PFSK-1 (cell line): ENCODE results near the gene ZNF559.

Experiments
- FOXP2 ChIP-seq: optimal IDR thresholded peaks from 2 replicates; pipeline ENCODE3; 2011; ENCODE audit warnings: borderline replicate concordance, control low read depth, inconsistent platforms; ENCODE audit not compliant: insufficient read depth; ENCODE audit errors: extremely low read length, extremely low read depth
- POLR2AphosphoS5 ChIP-seq: IDR thresholded peaks from 2 replicates; pipeline ENCODE4 v1.6.1; 2012; ENCODE audit warnings: low read depth, mild to moderate bottlenecking, control low read depth, low read length, moderate library complexity
- REST ChIP-seq, 2 experiments: IDR thresholded peaks; 2 replicates each; pipeline versions ENCODE4 v1.6.1 to v1.8.0; 2011 to 2012; ENCODE audit warnings: low read depth in 2 of 2, low read length in 2 of 2, control low read depth in 1 of 2, inconsistent platforms in 1 of 2, mild to moderate bottlenecking in 1 of 2, moderate library complexity in 1 of 2; ENCODE audit not compliant: insufficient read depth in 1 of 2
- SIN3A ChIP-seq: IDR thresholded peaks from 2 replicates; pipeline ENCODE4 v1.6.1; 2012; ENCODE audit warnings: mild to moderate bottlenecking, low read length, moderate library complexity, borderline replicate concordance; ENCODE audit not compliant: insufficient read depth
- TAF1 ChIP-seq: IDR thresholded peaks from 2 replicates; pipeline ENCODE4 v1.6.1; 2012; ENCODE audit warnings: low read length, control low read depth, borderline replicate concordance; ENCODE audit not compliant: insufficient read depth

The ZNF559 gene

DNA sequence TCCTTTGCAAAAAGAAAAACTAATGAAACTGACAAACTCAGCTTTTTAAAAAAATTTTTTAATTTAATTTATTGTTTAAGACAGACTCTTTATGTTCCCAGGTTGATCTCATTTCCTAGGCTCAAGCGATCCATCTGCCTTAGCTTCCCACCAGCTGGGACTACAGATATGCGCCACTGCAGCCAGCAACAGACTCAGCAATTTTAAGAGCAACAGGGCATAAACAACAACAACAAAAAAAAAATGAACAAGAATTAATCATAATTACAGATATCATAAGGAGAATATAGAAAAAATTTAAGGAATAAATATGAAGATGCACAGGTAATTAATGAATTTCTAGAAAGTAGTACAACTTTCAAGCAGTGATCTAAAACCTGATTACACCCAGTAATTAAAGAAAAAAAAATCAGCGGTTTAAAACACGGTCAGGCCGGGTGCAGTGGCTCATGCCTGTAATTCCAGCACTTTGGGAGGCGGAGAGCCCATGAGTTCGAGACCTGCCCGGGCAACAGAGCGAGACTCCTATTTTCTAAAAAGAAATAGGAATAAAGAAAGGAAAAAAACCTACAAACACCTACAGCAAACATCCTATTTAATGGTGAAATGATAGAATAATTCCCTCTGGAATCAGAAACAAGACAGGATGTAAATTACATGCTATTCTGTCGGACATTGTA, 15.7 kb upstream of the ZNF559 start:
- TF ChIP-seq FOXP2 (no peak), SIN3A (no peak), POLR2AphosphoS5 (no peak), TAF1 (no peak), REST (IDR thresholded peaks at IDR 0.05; ENCODE audit: insufficient read depth in 1 of 2, low read depth in 2 of 2, low read length in 2 of 2) (no peak)

DNA sequence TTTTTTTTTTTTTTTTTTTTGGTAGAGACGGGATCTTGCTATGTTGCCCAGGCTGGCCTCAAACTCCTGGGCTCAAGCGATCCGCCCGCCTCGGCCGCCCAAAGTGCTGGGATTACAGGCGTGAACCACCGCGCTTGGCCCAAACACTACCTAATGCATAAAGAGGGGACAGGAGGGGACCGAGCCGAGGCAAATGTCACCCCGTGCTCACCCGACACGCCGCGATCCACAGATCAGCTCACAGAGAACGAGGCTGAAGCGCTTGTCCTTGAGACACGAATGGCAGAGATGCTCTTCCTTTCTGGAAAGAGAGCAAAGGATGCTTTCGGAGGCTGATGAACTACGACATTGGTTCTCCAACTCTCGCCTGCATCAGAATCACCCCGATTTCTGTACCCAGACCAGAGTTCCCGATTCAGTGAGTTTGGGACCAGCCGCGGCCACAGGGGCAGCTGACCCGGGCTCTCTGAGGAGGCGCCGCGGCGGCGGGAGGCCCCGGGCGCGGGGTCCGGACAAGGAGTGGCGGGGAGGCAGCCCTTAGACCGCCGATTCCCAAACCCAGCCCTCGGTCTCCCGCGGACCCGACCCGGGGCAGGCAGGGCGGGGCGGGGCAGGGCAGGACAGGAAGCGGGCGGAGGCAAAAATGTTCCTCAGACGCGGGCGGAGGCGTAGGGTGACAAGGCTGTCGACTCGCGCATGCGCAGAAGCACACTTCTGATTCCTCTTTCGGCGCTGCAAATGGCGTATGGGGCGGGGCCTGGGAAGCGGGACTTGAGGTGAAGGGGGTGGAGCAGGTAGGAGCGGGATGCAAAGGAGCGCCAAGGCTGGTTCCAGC, 14.6 kb upstream of the ZNF559 start, which contains the start of gene ZNF699:
Gene ZNF699 (minus strand): TSS at position 700 of the 835 bp plus-strand sequence. CDS start 4,719 bp downstream, outside the sequence.
- TF ChIP-seq TAF1, result no peak
- TF ChIP-seq POLR2AphosphoS5, result no peak
- TF ChIP-seq FOXP2, result no peak
- no peak for TF ChIP-seq REST (IDR thresholded peaks at IDR 0.05; ENCODE audit: insufficient read depth in 1 of 2, low read depth in 2 of 2, low read length in 2 of 2)
- TF ChIP-seq SIN3A, result no peak

DNA sequence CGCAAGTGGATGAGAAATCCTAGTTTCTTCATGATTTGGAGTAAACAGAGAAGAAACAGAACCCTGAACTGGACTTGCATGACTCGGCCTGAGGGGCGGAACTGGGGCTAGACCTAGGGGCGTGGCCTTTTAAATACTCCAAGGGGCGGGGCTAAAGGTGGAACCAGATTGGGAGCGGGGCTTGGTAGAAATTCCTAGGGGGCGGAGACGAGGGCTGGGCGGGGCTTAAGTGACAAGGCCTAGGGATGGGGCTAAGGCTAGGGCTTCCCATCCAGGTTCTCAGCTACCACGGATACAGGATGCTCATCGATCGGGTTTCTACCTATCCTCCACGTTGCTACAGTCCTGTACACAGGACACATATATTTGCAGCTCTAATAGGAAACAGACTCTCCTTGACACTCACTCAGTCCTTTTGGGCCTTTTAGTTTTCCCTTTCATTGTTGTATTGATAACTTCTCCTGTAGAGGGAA, 14.0 kb upstream of the ZNF559 start:
- TF ChIP-seq POLR2AphosphoS5, result 0 out of 2 replicates have a peak, but pooled peaks have one; percentile 41
- no peak for TF ChIP-seq FOXP2
- TF ChIP-seq REST (IDR thresholded peaks at IDR 0.05; ENCODE audit: insufficient read depth in 1 of 2, low read depth in 2 of 2, low read length in 2 of 2), result no peak
- TF ChIP-seq SIN3A, result no peak
- no peak for TF ChIP-seq TAF1

DNA sequence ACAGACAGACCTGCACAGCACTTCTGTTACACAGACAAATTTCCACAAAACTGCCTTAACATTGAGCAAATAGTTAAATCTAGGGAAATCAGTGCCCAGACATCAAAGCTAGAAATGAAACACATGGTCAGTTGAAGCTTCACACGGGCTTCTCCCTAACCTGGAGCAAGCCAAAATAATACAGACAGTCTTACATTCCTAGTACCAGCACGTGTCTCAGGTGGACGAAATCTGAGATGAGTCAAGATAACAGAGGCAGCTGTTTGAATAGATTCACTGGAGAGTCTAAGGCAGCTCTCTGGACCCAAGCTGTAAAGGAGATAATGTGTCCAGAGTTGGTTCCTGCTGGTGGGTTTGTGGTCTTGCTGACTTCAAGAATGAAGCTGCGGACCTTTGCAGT, 10.2 kb upstream of the ZNF559 start:
- no peak for TF ChIP-seq REST (IDR thresholded peaks at IDR 0.05; ENCODE audit: insufficient read depth in 1 of 2, low read depth in 2 of 2, low read length in 2 of 2)
- no peak for TF ChIP-seq TAF1
- no peak for TF ChIP-seq SIN3A
- no peak for TF ChIP-seq FOXP2
- TF ChIP-seq POLR2AphosphoS5, result no peak
